Endothelial cell (in vitro differentiated cells): ENCODE measurements around the gene TRAPPC12. TPM values are rescaled to one million over a fixed set of nuclear protein-coding genes. Genes with fewer than 3 reads are reported as not detected.
"Not testable (repeated sequence)": the region's sequence is repeated elsewhere in the genome, so short reads cannot be mapped to it uniquely, and the experiment has no call there.

Experiments used
- DNase-seq: peaks from one replicate; pipeline ENCODE4 v3.0.0; 2021; ENCODE audit warnings: low spot score
- H3K27ac Mint-ChIP-seq: one replicate; pipeline ENCODE4 v1.8.0; 2021; ENCODE audit warnings: mixed read lengths, inconsistent platforms; ENCODE audit not compliant: unreplicated experiment
- H3K27me3 Mint-ChIP-seq: one replicate; pipeline ENCODE4 v1.8.0; 2021; ENCODE audit warnings: mild to moderate bottlenecking, moderate library complexity, mixed read lengths, inconsistent platforms; ENCODE audit not compliant: unreplicated experiment
- H3K36me3 Mint-ChIP-seq: one replicate; pipeline ENCODE4 v1.8.0; 2021; ENCODE audit warnings: mild to moderate bottlenecking, low read depth, mixed read lengths, inconsistent platforms; ENCODE audit not compliant: unreplicated experiment
- H3K4me1 Mint-ChIP-seq: one replicate; pipeline ENCODE4 v1.8.0; 2021; ENCODE audit warnings: mild to moderate bottlenecking, mixed read lengths, inconsistent platforms; ENCODE audit not compliant: unreplicated experiment
- H3K4me3 Mint-ChIP-seq: one replicate; pipeline ENCODE4 v1.8.0; 2021; ENCODE audit warnings: mild to moderate bottlenecking, mixed read lengths, inconsistent platforms; ENCODE audit not compliant: unreplicated experiment
- H3K9me3 Mint-ChIP-seq: one replicate; pipeline ENCODE4 v1.8.0; 2021; ENCODE audit warnings: mixed read lengths, inconsistent platforms; ENCODE audit not compliant: unreplicated experiment
- total RNA-seq: library from RNA; stranded (reverse); fragmentation: NEBNext Ultra II Directional; extraction: Animal tissue kit (Norgen Biotek cat#: 25700); gene quantifications from one replicate; pipeline ENCODE4 v1.2.1, GENCODE V29; 2021; ENCODE audit not compliant: unreplicated experiment
- TF ChIP-seq, protein P1 (sequence below): fragments of 200-600 bp; sonication (generic); IDR thresholded peaks from one replicate; pipeline ENCODE4 v1.5.0; 2021; ENCODE audit warnings: antibody characterized with exemption; ENCODE audit not compliant: unreplicated experiment

TRAPPC12 gene
- total RNA-seq, 1 donor from 2014 or later: 105 TPM

DNA sequence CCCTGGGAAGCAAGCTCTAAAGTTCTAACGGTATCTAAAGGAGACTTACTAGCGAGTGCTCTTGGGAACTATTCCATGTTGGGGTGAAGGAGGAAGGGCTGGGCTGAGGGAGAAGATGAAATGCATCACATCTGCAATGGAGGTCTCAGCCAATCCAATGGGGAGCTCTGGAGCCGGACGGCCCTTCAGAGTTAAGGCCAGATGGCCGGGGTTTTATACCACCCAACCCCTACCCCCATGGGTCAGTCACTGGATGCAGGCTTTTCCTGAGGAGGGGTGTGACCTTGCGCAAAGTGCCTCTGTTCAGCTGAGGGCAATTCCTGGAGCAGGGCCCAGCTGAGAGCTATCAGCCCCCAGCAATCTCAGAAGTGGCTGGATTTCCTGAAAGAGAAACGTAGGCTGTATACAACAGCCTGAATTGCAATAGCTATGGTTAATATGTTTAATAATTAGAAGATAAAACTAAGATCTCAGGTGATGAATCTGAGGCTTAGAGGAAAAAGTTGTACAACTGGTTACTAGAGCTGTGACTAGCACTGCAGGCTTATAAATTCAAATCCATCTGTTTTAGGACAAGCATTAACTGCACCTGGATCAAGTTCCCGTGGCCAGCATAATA, 23.4 kb upstream of the TRAPPC12 start:
- H3K9me3 Mint-ChIP-seq: no peaks in the 10 kb centered on the region
- no peak for DNase-seq
- peaks cover 23% of the 10 kb centered on the region for H3K4me1 Mint-ChIP-seq
- TF ChIP-seq, protein P1, sequence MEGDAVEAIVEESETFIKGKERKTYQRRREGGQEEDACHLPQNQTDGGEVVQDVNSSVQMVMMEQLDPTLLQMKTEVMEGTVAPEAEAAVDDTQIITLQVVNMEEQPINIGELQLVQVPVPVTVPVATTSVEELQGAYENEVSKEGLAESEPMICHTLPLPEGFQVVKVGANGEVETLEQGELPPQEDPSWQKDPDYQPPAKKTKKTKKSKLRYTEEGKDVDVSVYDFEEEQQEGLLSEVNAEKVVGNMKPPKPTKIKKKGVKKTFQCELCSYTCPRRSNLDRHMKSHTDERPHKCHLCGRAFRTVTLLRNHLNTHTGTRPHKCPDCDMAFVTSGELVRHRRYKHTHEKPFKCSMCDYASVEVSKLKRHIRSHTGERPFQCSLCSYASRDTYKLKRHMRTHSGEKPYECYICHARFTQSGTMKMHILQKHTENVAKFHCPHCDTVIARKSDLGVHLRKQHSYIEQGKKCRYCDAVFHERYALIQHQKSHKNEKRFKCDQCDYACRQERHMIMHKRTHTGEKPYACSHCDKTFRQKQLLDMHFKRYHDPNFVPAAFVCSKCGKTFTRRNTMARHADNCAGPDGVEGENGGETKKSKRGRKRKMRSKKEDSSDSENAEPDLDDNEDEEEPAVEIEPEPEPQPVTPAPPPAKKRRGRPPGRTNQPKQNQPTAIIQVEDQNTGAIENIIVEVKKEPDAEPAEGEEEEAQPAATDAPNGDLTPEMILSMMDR: no peak
- no peak overlapping the region for H3K4me3 Mint-ChIP-seq
- H3K27me3 Mint-ChIP-seq: no peaks in the 10 kb centered on the region
- peaks cover 20% of the 10 kb centered on the region for H3K36me3 Mint-ChIP-seq
- no peak overlapping the region for H3K27ac Mint-ChIP-seq

GRCh38 chr2:3356799-3357198, 22.7 kb upstream of the TRAPPC12 start:
- DNase-seq: no peak
- Mint-ChIP-seq H3K4me1 (peaks cover 29% of the 10 kb centered on the region), H3K27me3 (no peaks in the 10 kb centered on the region), H3K27ac (no peak overlapping the region), H3K9me3 (no peaks in the 10 kb centered on the region), H3K4me3 (no peak overlapping the region), H3K36me3 (peaks cover 13% of the 10 kb centered on the region)
- TF ChIP-seq, protein P1: no peak

GRCh38 chr2:3357446-3357845, 22.0 kb upstream of the TRAPPC12 start:
- H3K36me3 Mint-ChIP-seq: peaks cover 10% of the 10 kb centered on the region
- H3K27ac Mint-ChIP-seq: peak overlapping the region; percentile 67
- not testable (repeated sequence) for H3K9me3 Mint-ChIP-seq, DNase-seq, H3K27me3 Mint-ChIP-seq, H3K4me3 Mint-ChIP-seq
- peaks cover 36% of the 10 kb centered on the region for H3K4me1 Mint-ChIP-seq

DNA sequence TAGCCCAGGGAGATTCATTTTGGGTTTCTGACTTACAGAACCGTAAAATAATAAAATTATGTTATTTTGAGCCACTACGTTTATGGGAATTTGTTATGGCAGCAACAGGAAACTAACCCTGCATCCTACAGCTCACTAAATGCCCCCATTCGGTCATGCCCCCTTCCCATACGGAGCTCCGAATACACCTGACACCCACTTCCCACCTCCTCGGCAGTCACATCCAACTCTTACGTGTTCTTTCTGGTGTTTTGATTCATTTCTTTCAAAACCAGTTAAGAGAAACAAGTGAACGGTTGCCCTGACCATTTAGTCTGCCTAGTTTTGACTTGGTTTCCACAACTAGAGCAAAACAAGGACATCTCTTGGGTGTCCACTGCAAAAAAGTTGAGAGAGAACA, 21.6 kb upstream of the TRAPPC12 start:
- H3K4me1 Mint-ChIP-seq: peaks cover 41% of the 10 kb centered on the region
- no peak overlapping the region for H3K4me3 Mint-ChIP-seq
- no peak for DNase-seq
- H3K9me3 Mint-ChIP-seq: no peaks in the 10 kb centered on the region
- TF ChIP-seq, protein P1: no peak
- no peak overlapping the region for H3K27ac Mint-ChIP-seq
- H3K27me3 Mint-ChIP-seq: no peaks in the 10 kb centered on the region
- peaks cover 8% of the 10 kb centered on the region for H3K36me3 Mint-ChIP-seq

DNA sequence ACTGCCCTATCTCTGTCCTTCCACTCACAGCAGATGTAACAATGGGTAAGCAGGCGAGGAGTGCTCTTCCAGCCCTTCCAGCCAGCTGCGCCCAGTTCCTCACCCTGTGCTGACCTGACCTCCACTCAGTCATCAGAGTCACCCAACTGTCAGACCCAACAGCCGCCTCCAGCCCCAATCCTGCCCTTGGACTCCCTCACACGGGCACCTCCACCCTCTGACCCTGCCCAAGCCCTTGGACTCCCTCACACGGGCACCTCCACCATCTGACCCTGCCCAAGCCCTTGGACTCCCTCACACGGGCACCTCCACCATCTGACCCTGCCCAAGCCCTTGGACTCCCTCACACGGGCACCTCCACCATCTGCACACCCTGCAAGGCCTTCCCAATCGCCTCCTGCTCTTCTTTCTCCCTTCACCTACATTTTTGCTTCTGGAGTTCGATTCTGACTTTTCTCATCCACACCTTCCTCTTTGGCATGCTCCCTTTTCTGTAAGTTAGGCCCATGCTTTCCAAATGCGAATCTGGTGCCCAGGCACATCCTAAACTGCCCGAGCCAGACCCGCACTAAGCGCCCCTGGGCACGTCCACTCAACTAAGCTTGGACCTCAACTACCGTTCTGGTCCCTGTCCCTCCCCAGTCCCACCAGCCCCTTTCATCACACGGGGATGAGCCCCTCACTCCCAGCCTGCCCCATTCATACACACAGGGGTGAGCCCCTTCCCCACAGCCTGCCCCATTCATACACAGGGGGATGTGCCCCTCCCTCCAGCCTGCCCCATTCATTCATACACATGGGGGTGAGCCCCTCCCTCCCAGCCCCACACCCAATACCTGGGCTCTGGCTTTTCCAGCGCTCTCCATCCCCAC, 17.7 kb upstream of the TRAPPC12 start:
- no peak for DNase-seq
- peak overlapping the region; percentile 20 for H3K4me3 Mint-ChIP-seq
- H3K27ac Mint-ChIP-seq: peak overlapping the region; percentile 86
- H3K27me3 Mint-ChIP-seq: no peaks in the 10 kb centered on the region
- TF ChIP-seq, protein P1: no peak
- H3K9me3 Mint-ChIP-seq: no peaks in the 10 kb centered on the region
- H3K4me1 Mint-ChIP-seq: peaks cover 60% of the 10 kb centered on the region
- H3K36me3 Mint-ChIP-seq: peaks cover 4% of the 10 kb centered on the region
